Activated CD4-positive, alpha-beta memory T cell treated with anti-CD3 and anti-CD28 coated beads for 36 hours (primary cell): ENCODE data around the gene RSPO4. TPM values are rescaled to one million over a fixed set of nuclear protein-coding genes. Genes with fewer than 3 reads are reported as not detected.

Experiments
- CTCF ChIA-PET: fragments of 350-600 bp; sonication (Branson Sonifier 250); formaldehyde crosslinking; loops from one replicate; lab custom pipeline; 2021; ENCODE audit warnings: antibody characterized with exemption, inconsistent platforms; lab: Charles Lee
- POLR2A ChIA-PET: fragments of 350-600 bp; sonication (Branson Sonifier 250); formaldehyde crosslinking; loops from one replicate; lab custom pipeline; 2021; ENCODE audit warnings: antibody characterized with exemption; lab: Charles Lee
- DNase-seq: peaks from one replicate; pipeline ENCODE4 v3.0.0-alpha.2; 2020
- H3K27ac Mint-ChIP-seq: one replicate; pipeline ENCODE4 v1.8.0; 2021; ENCODE audit warnings: mixed read lengths
- H3K27me3 Mint-ChIP-seq: one replicate; pipeline ENCODE4 v1.8.0; 2021; ENCODE audit warnings: mixed read lengths
- H3K36me3 Mint-ChIP-seq: one replicate; pipeline ENCODE4 v1.8.0; 2021; ENCODE audit warnings: mixed read lengths
- H3K4me1 Mint-ChIP-seq: one replicate; pipeline ENCODE4 v1.8.0; 2021; ENCODE audit warnings: low read depth, mixed read lengths
- H3K4me3 Mint-ChIP-seq: one replicate; pipeline ENCODE4 v1.8.0; 2021; ENCODE audit warnings: mild to moderate bottlenecking, mixed read lengths
- H3K9me3 Mint-ChIP-seq: one replicate; pipeline ENCODE4 v1.8.0; 2021; ENCODE audit warnings: mixed read lengths
- intact Hi-C: fragments of 100-400 bp; cut with micrococcal nuclease; formaldehyde crosslinking; loops from one replicate; pipeline ENCODE4 v1.15.1; 2023
- total RNA-seq, 2 experiments: library from RNA; stranded (reverse); gene quantifications; one replicate each; pipeline ENCODE4 v1.2.3, GENCODE V29; 2021

The RSPO4 gene
- total RNA-seq, 2 experiments from 2014 or later, result not detected

DNA sequence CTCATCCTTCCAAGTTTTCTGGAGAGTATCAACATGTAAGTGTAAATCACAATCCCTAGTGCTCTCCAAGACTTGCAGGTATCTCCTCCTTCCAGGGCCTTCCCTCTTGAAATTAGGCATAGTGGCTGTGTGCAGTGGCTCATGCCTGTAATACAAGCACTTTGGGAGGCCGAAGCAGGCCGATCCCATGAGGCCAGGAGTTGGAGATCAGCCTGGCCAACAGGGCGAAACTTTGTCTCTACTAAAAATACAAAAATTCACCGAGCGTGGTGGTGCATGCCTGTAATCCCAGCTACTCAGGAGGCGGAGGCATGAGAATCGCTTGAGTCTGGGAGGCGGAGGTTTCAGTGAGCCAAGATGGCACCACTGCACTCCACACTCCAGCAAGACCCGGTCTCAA lies 76.6 kb downstream of the RSPO4 start:
- no peaks in the 10 kb centered on the region for H3K4me1 Mint-ChIP-seq
- H3K4me3 Mint-ChIP-seq, result no peak overlapping the region
- no peaks in the 10 kb centered on the region for H3K36me3 Mint-ChIP-seq
- intact Hi-C loops, result no loop called here
- peaks cover 4% of the 10 kb centered on the region for H3K9me3 Mint-ChIP-seq
- H3K27ac Mint-ChIP-seq, result no peak overlapping the region
- CTCF ChIA-PET, result no interaction called here
- H3K27me3 Mint-ChIP-seq, result peaks cover 8% of the 10 kb centered on the region
- DNase-seq, result no peak
- POLR2A ChIA-PET, result no interaction called here

DNA sequence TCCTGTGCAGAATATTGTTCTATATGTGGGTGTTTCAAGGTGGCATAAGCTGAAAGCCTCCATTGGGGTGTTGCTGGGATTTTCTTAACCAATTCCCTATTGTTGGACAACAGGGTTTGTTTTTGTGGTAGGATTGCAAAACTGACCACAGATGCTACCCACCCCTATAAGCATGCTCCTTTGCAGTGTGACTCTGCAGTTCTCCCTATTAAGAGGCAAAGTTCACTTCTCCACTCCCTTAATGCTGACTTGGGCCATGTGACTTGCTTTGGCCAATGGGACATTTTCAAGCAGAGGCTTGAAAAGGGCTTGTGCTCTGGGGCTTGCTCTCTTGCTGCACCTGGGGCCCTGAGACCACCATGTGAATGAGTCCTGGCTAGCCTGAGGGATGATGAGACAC lies 77.5 kb downstream of the RSPO4 start:
- no peak overlapping the region for H3K4me3 Mint-ChIP-seq
- no peaks in the 10 kb centered on the region for H3K9me3 Mint-ChIP-seq
- peaks cover 8% of the 10 kb centered on the region for H3K27me3 Mint-ChIP-seq
- H3K36me3 Mint-ChIP-seq, result no peaks in the 10 kb centered on the region
- intact Hi-C loops, result no loop called here
- CTCF ChIA-PET, result no interaction called here
- POLR2A ChIA-PET, result no interaction called here
- H3K4me1 Mint-ChIP-seq, result no peaks in the 10 kb centered on the region
- no peak overlapping the region for H3K27ac Mint-ChIP-seq
- no peak for DNase-seq

DNA sequence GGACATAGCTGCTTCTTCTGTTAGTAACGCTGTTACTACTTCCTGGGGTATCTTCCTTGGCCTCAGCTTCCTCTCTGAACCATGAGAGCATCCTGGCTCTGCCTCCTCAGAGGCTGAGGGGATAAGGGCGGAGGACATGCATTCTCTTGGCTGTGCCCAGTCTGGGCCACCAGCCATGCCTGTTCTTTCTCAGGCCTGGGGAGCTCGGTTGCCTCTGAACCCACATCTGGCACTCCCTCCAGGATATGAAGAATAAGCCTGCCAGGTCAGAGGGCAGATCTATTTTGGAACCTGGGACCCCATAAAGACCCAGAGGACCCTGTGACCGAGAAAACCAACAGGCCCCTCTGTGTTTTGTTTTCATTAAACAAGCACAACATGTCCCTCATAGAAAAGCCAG lies 79.3 kb downstream of the RSPO4 start:
- Mint-ChIP-seq H3K4me1 (no peaks in the 10 kb centered on the region), H3K4me3 (no peak overlapping the region), H3K27ac (no peak overlapping the region), H3K36me3 (no peaks in the 10 kb centered on the region), H3K27me3 (peaks cover 11% of the 10 kb centered on the region), H3K9me3 (no peaks in the 10 kb centered on the region)
- DNase-seq, result no peak
- intact Hi-C loops, result no loop called here
- CTCF ChIA-PET, result no interaction called here
- POLR2A ChIA-PET, result no interaction called here

DNA sequence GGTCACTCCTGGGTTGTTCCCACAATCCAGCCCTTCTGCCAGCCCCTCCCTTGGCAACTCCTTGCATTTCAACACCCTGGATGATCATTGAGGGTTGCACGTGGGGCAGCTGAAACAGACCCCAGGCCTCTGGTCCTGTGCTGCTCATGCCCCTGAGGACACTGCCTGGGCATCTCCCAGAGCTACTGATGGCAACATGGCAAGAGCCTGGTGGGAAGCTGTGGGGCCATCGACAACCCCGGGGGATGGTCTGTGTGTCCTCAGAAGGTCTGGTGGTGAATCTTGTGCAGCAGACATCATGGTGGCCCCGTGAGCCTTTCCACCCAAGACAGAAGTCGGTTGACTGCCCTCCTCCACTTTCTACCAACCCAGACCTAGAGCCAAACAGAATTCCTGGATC lies 81.0 kb downstream of the RSPO4 start:
- peaks cover 9% of the 10 kb centered on the region for H3K27me3 Mint-ChIP-seq
- CTCF ChIA-PET, result interaction anchor here (0.5 kb wide), 1 partner anchor 320 kb away, joined by 3 read pairs; no protein-coding TSS in a partner anchor
- H3K27ac Mint-ChIP-seq, result no peak overlapping the region
- no peaks in the 10 kb centered on the region for H3K36me3 Mint-ChIP-seq
- H3K9me3 Mint-ChIP-seq, result no peaks in the 10 kb centered on the region
- DNase-seq, result no peak
- POLR2A ChIA-PET, result no interaction called here
- intact Hi-C loops, result no loop called here
- no peaks in the 10 kb centered on the region for H3K4me1 Mint-ChIP-seq
- H3K4me3 Mint-ChIP-seq, result no peak overlapping the region

DNA sequence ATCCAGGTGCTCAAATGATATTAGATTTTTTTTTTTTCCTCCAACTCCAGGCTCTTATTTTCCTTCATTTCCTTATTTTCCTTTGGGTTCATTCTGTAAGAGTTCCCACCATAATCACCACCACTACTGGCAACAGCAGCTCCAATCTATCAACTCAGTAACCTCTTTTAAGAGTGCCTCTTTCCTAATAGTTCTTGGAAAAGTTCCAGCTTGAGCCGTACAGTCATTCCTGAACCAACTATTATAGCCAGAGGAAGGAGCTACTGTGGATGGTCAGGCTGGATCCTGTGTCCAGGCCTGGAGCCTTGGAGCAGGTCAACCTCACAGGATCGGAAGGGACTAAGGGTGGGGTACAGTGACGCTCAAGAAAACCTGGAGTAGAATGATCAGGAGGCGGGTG lies 81.8 kb downstream of the RSPO4 start:
- Mint-ChIP-seq H3K27me3 (peaks cover 7% of the 10 kb centered on the region), H3K9me3 (no peaks in the 10 kb centered on the region), H3K27ac (no peak overlapping the region), H3K4me3 (no peak overlapping the region), H3K4me1 (no peaks in the 10 kb centered on the region), H3K36me3 (no peaks in the 10 kb centered on the region)
- POLR2A ChIA-PET, result interaction anchor here (0.7 kb wide), 1 partner anchor 252 kb away, joined by 3 read pairs; no protein-coding TSS in a partner anchor
- DNase-seq, result no peak
- CTCF ChIA-PET, result no interaction called here
- intact Hi-C loops, result no loop called here

DNA sequence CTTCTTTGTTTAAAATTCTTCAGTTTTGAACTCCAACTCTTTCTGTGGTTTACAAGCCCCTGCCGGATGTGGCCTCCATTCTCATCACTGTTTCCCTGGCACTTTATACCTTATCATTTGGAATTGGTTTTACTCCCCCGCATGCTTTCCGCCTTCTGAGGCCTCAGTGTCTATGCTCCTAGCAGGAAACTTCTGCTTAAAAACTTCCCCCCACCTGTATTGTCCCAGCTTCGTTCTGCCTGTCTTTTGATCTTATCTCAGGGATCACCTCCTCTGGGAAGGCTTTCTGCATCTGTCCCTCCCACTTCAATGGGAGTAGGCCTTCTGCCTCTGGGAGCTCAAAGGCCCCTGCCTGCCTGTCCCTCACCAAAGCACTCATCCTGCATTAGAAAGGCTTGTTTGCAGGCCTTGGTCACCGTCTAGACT lies 82.6 kb downstream of the RSPO4 start:
- peaks cover 7% of the 10 kb centered on the region for H3K27me3 Mint-ChIP-seq
- H3K4me3 Mint-ChIP-seq, result no peak overlapping the region
- no peak for DNase-seq
- POLR2A ChIA-PET, result interaction anchor here (0.7 kb wide), 1 partner anchor 253 kb away, joined by 3 read pairs; no protein-coding TSS in a partner anchor
- CTCF ChIA-PET, result no interaction called here
- no peaks in the 10 kb centered on the region for H3K9me3 Mint-ChIP-seq
- intact Hi-C loops, result no loop called here
- H3K36me3 Mint-ChIP-seq, result no peaks in the 10 kb centered on the region
- no peak overlapping the region for H3K27ac Mint-ChIP-seq
- no peaks in the 10 kb centered on the region for H3K4me1 Mint-ChIP-seq

DNA sequence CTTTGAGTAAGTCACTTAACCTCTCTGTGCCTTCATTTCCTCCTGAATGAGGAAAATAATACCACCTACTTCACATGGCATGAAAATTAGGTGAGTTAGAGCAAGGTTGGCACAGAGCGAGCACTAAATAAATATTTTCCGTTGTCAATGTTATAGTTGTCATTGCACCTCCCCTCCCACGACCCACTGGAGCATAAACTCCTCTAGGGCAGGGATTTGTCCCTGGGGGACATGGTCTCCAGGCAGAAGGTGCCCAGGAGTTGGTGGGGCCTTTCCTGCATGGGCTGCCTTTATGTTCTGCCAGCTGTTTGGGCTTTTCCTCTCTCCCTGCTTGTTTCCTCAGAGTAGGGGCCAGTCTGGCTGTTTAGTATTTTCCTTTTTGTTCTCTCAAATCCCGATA lies 84.7 kb downstream of the RSPO4 start:
- Mint-ChIP-seq H3K4me1 (no peaks in the 10 kb centered on the region), H3K27ac (no peak overlapping the region), H3K27me3 (peaks cover 7% of the 10 kb centered on the region), H3K9me3 (no peaks in the 10 kb centered on the region), H3K4me3 (no peak overlapping the region), H3K36me3 (no peaks in the 10 kb centered on the region)
- no peak for DNase-seq
- POLR2A ChIA-PET, result no interaction called here
- intact Hi-C loops, result no loop called here
- CTCF ChIA-PET, result interaction anchor here (1.1 kb wide), 1 partner anchor 39 kb away, joined by 3 read pairs; no protein-coding TSS in a partner anchor

DNA sequence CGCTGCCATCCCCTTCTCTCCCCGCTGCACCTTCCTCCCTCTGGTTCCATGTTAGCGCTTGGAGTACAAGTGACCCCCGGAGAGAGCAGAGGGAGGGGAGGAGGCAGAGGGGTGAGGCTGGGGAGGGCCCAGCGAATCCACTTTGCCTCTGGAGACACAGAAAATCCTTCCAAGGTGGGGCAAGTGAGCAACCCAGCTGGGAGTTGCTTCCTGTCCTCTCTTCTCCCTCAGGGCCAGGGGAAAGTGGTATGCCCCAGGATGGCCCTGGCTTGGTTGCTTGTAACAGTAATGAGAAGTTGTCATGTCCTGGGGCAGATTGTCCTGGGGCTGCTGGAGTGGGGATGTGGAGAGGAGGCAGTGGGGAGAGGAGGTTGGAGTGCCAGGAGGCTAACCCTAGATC lies 85.3 kb downstream of the RSPO4 start:
- Mint-ChIP-seq H3K27me3 (peaks cover 7% of the 10 kb centered on the region), H3K27ac (no peak overlapping the region), H3K4me3 (no peak overlapping the region), H3K9me3 (no peaks in the 10 kb centered on the region), H3K36me3 (no peaks in the 10 kb centered on the region), H3K4me1 (no peaks in the 10 kb centered on the region)
- intact Hi-C loops, result no loop called here
- POLR2A ChIA-PET, result no interaction called here
- CTCF ChIA-PET, result interaction anchor here (1.1 kb wide), 1 partner anchor 40 kb away, joined by 3 read pairs; no protein-coding TSS in a partner anchor
- DNase-seq, result no peak

DNA sequence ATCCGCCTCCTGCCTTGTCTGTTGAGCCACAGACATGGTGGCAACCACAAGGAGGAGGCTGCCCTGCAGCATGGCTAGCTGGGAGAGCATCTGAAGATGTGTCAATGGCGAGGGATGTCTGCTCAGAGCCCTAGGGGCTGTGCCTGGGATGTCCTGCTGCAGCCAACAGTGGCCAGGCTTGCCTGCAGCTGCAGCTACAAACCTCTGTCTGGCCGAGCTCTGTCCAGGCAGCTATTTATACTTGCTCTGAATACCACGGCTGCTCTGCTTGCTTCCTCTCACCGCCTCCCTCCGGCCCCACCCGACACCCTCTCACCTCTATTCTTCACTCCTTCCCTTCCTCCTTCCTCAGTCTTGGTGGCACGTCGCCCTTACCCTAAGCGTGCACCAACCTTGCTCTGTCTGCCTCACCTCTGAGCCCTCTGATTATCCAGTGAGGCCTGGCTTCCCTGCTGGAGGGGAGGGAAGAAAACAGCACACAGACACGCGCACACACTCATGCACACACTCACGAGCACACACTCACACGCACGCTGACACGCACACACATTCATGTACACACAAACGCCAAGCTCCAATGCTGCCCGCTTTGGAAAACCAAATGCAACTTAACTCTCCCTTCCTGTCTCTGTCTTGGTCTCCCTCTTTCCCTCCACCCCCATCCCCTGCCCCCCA lies 85.8 kb downstream of the RSPO4 start, which contains the start of gene ANGPT4:
TSS of gene ANGPT4 (minus strand) at position 210 of the 675 bp plus-strand sequence. CDS start at position 90, 120 bp downstream.
- CTCF ChIA-PET, result interaction anchor here (0.6 to 1.2 kb wide), 2 partner anchors 97 to 101 kb away, joined by 3 read pairs; no protein-coding TSS in a partner anchor
- no peaks in the 10 kb centered on the region for H3K36me3 Mint-ChIP-seq
- no peak within 1 kb of the TSS for H3K27ac Mint-ChIP-seq
- H3K4me3 Mint-ChIP-seq, result no peak within 1 kb of the TSS
- H3K9me3 Mint-ChIP-seq, result no peaks in the 10 kb centered on the region
- POLR2A ChIA-PET, result no interaction called here
- intact Hi-C loops, result no loop called here
- H3K27me3 Mint-ChIP-seq, result peaks cover 7% of the 10 kb centered on the region
- no peak for DNase-seq
- no peaks in the 10 kb centered on the region for H3K4me1 Mint-ChIP-seq

DNA sequence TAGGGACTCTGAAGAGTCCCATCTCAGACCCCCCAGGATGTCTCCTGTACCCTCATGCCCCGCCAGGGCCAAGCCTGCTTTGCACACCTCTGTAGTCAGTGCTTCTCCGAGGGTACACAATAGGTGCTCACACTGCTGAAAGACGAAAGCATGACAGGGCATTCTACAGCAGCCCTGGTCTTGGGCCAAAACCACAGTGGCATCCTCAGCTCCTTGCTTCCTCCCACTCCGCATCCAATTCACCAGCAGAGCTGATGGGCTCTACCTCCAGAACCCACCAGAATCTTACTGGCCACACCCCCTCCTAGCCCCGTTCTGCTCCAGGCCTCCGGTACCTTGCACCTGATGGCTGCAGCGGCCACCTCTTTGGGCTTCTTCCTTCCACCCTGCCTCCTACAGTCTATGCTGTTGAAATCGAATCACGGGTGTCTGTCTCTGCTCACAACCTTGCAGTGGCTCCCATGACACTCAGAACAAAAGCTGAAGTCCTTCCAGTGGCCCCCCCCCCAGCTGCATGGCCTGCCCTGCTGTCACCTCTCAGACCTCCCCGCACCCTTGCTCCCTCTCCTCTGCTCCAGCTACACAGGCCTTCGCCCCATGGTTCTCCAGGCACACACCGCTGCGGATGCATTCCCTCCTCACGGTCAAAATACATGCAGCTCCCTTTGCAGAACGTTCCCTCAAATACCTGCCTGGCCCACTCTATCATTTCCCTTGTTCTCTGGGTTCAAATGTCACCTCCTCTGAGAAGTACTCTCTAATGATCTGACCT lies 87.2 kb downstream of the RSPO4 start:
- no peaks in the 10 kb centered on the region for H3K9me3 Mint-ChIP-seq
- H3K27ac Mint-ChIP-seq, result no peak overlapping the region
- H3K4me3 Mint-ChIP-seq, result no peak overlapping the region
- ChIA-PET POLR2A (no interaction called here), CTCF (interaction anchor here (0.9 to 1.2 kb wide), 2 partner anchors 27 to 99 kb away, joined by 3 read pairs; no protein-coding TSS in a partner anchor)
- H3K36me3 Mint-ChIP-seq, result no peaks in the 10 kb centered on the region
- no peaks in the 10 kb centered on the region for H3K4me1 Mint-ChIP-seq
- peaks cover 7% of the 10 kb centered on the region for H3K27me3 Mint-ChIP-seq
- DNase-seq, result no peak
- intact Hi-C loops, result loop anchor here (5.0 kb wide), 1 partner anchor 98 kb away; no protein-coding TSS in a partner anchor

DNA sequence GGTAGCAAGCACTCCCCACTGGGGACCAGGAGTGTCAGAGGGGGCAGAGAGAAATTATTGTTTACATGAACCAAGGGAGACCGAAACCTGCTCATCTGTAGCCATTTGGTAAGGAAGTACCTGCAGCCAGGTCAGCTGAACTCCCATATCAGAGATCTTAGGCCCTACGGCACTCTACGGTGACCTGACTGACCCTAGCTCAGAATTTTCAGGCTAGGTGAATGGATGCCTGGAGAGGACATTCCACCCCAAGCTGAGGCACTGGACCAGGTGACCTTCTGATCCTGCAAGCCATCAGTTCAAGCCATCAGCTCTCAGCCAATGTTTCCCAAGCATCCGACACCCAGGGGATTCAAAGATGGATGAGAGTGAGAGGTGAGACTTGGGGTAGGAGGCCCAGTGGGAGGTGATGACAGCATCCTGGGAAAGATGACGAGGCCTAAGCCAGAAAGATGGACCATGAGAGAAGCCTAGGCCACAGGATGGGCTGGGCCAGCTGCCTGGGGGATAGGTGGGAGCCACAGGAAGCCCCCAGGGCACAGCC lies 88.7 kb downstream of the RSPO4 start:
- DNase-seq, result no peak
- ChIA-PET CTCF (no interaction called here), POLR2A (no interaction called here)
- intact Hi-C loops, result loop anchor here (5.0 kb wide), 1 partner anchor 96 kb away; no protein-coding TSS in a partner anchor
- Mint-ChIP-seq H3K27me3 (peaks cover 6% of the 10 kb centered on the region), H3K4me3 (no peak overlapping the region), H3K4me1 (no peaks in the 10 kb centered on the region), H3K27ac (no peak overlapping the region), H3K9me3 (no peaks in the 10 kb centered on the region), H3K36me3 (no peaks in the 10 kb centered on the region)
